K562 (cell line): ENCODE results near the gene ATAD3C. TPM values are rescaled to one million over a fixed set of nuclear protein-coding genes. Genes with fewer than 3 reads are reported as not detected.

ENCODE experiments used
- ATAC-seq: fragments of 200-7000 bp; cut with Tn5 transposase; 3 replicates; pipeline ENCODE4 v1.9.1; 2020; ENCODE audit warnings: moderate library complexity
- BruUV-seq: library from RNA; stranded (reverse); fragments of 400-500 nt; replicated peaks from 2 replicates; lab custom pipeline; 2021; lab: Mats Ljungman, UMichigan
- CTCF ChIA-PET: fragments of 300-600 bp; formaldehyde crosslinking; extraction: SDS; loops from one replicate; lab custom pipeline; 2021; ENCODE audit warnings: low intra/inter-chr PET ratio; lab: Yijun Ruan, JAX
- POLR2A ChIA-PET: fragments of 300-600, 350-650 bp; sonication (Branson Sonifier 250); formaldehyde crosslinking; extraction: SDS; loops from one replicate; lab custom pipeline; 2021; ENCODE audit warnings: antibody characterized with exemption, inconsistent platforms; lab: Yijun Ruan, JAX
- DNase-seq, 4 experiments: peaks; one replicate each; pipeline versions ENCODE4 v3.0.0 to v3.0.0-alpha.2; 2011 to 2018; ENCODE audit warnings: low spot score in 3 of 4, mixed read lengths in 3 of 4; ENCODE audit errors: extremely low read depth in 1 of 4
- FAIRE-seq: peaks from 2 replicates; lab custom pipeline; 2011; peaks lifted over from hg19 to GRCh38; lab: Jason Lieb, UNC
- H2AFZ ChIP-seq: 2 replicates; pipeline ENCODE4 v1.6.0; 2011; ENCODE audit warnings: low read depth, low read length, control low read depth, inconsistent platforms
- H3K27ac ChIP-seq: fragments of 200-600 bp; 3 replicates; pipeline ENCODE4 v1.8.0; 2011; ENCODE audit warnings: low read depth, mild to moderate bottlenecking, control low read depth, inconsistent platforms, low read length, moderate library complexity, mixed read lengths; ENCODE audit errors: extremely low read depth
- H3K27me3 ChIP-seq, 2 experiments: fragments of 300-600 bp in 1 of 2; 2 replicates in 1 of 2; 3 replicates in 1 of 2; pipeline versions ENCODE4 v1.6.0 to v1.8.0; 2011; ENCODE audit warnings: inconsistent platforms in 2 of 2, low read length in 2 of 2, mild to moderate bottlenecking in 1 of 2, mixed read lengths in 1 of 2, moderate library complexity in 1 of 2; ENCODE audit not compliant: control insufficient read depth in 2 of 2, insufficient read depth in 2 of 2
- H3K36me3 ChIP-seq: fragments of 300-600 bp; 3 replicates; pipeline ENCODE4 v1.8.0; 2011; ENCODE audit warnings: mild to moderate bottlenecking, low read length, inconsistent platforms; ENCODE audit not compliant: control insufficient read depth, insufficient read depth
- H3K4me1 ChIP-seq, 2 experiments: fragments of 200-600 bp in 1 of 2; replicated peaks in 1 of 2; 2 replicates in 1 of 2; 3 replicates in 1 of 2; pipeline versions ENCODE4 v1.5.1 to v1.8.0; 2011; ENCODE audit warnings: inconsistent platforms in 2 of 2, low read length in 2 of 2, mild to moderate bottlenecking in 1 of 2, mixed read lengths in 1 of 2, moderate library complexity in 1 of 2; ENCODE audit not compliant: control insufficient read depth in 2 of 2, insufficient read depth in 2 of 2
- H3K4me2 ChIP-seq: 2 replicates; pipeline ENCODE4 v1.6.1; 2011; ENCODE audit warnings: low read length, control low read depth, inconsistent platforms, mixed read lengths; ENCODE audit not compliant: insufficient read depth
- H3K4me3 ChIP-seq: fragments of 200-600 bp; sonication (generic), shearing (Covaris generic); 2 replicates; pipeline ENCODE4 v1.5.1; 2016; ENCODE audit warnings: control low read depth, inconsistent platforms
- H3K79me2 ChIP-seq: fragments of 200-600 bp; 3 replicates; pipeline ENCODE4 v1.8.0; 2011; ENCODE audit warnings: low read length, inconsistent platforms; ENCODE audit not compliant: control insufficient read depth, insufficient read depth
- H3K9ac ChIP-seq, 2 experiments: 2 replicates each; pipeline versions ENCODE4 v1.6.0 to v1.6.1; 2011; ENCODE audit warnings: low read depth in 2 of 2, low read length in 2 of 2, control low read depth in 1 of 2, inconsistent platforms in 1 of 2, mild to moderate bottlenecking in 1 of 2, mixed read lengths in 1 of 2; ENCODE audit not compliant: insufficient read depth in 1 of 2
- H3K9me1 ChIP-seq: one replicate; pipeline ENCODE4 v1.6.0; 2011; ENCODE audit warnings: inconsistent platforms, mild to moderate bottlenecking, low read length, moderate library complexity; ENCODE audit not compliant: control insufficient read depth, insufficient read depth
- H3K9me3 ChIP-seq: replicated peaks from 2 replicates; pipeline ENCODE4 v1.5.1; 2011; ENCODE audit warnings: low read depth, low read length, inconsistent platforms; ENCODE audit not compliant: control insufficient read depth, insufficient read depth
- H4K20me1 ChIP-seq: replicated peaks from 2 replicates; pipeline ENCODE4 v1.6.1; 2011; ENCODE audit warnings: low read length, inconsistent platforms, mixed read lengths; ENCODE audit not compliant: control insufficient read depth, insufficient read depth
- AFF1 ChIP-seq, 2 experiments: fragments of 450-650 bp; IDR thresholded peaks; 2 replicates each; pipeline ENCODE4 v1.6.1; 2018; ENCODE audit warnings: mild to moderate bottlenecking in 2 of 2, low read depth in 1 of 2; ENCODE audit not compliant: partially characterized antibody in 2 of 2
- CHCHD3 ChIP-seq: fragments of 250-450 bp; sonication (Bioruptor Pico); IDR thresholded peaks from 2 replicates; pipeline ENCODE4 v2.1.2; 2022; ENCODE audit warnings: mild to moderate bottlenecking
- GMEB1 ChIP-seq: fragments of 250-450 bp; sonication (Bioruptor Pico); IDR thresholded peaks from 2 replicates; pipeline ENCODE4 v1.4.0; 2020; ENCODE audit warnings: mild to moderate bottlenecking
- KLF13 ChIP-seq: fragments of 450-650 bp; IDR thresholded peaks from 2 replicates; pipeline ENCODE4 v1.6.1; 2016; ENCODE audit warnings: missing genetic modification characterization, low read depth, mild to moderate bottlenecking, missing compliant biosample characterization, moderate library complexity, borderline replicate concordance
- NFRKB ChIP-seq: fragments of 450-650 bp; IDR thresholded peaks from 2 replicates; pipeline ENCODE4 v1.6.1; 2016; ENCODE audit warnings: low read depth
- PPARD ChIP-seq: fragments of 250-450 bp; sonication (Bioruptor Pico); IDR thresholded peaks from 2 replicates; pipeline ENCODE4 v1.8.0; 2022; ENCODE audit warnings: inconsistent platforms, mild to moderate bottlenecking, moderate library complexity
- RFX7 ChIP-seq: fragments of 250-450 bp; sonication (Bioruptor Pico); IDR thresholded peaks from 2 replicates; pipeline ENCODE4 v1.5.1; 2021; ENCODE audit warnings: mild to moderate bottlenecking
- THRA ChIP-seq: fragments of 450-650 bp; IDR thresholded peaks from 2 replicates; pipeline ENCODE4 v1.6.1; 2017; ENCODE audit warnings: mild to moderate bottlenecking, moderate library complexity
- ZNF583 ChIP-seq: fragments of 250-450 bp; sonication (Bioruptor Pico); IDR thresholded peaks from 2 replicates; pipeline ENCODE4 v1.4.0; 2020
- WGBS: fragments of 100-300 bp; shearing (Covaris generic); methylation state at CpG from one replicate; pipeline ENCODE4 v1.1.6; 2016; ENCODE audit warnings: low coverage, mixed read lengths; ENCODE audit not compliant: insufficient coverage; ENCODE audit errors: missing lambda C conversion rate; 5-methylcytosine and 5-hydroxymethylcytosine counted together
- in situ Hi-C: fragments of 300-500 bp; cut with MboI; formaldehyde crosslinking; loops from 4 replicates; pipeline ENCODE4 v1.15.0; 2018; ENCODE audit warnings: inconsistent platforms, mixed read lengths
- intact Hi-C: fragments of 100-400 bp; cut with micrococcal nuclease; formaldehyde crosslinking; loops from 2 replicates; pipeline ENCODE4 v1.14.2; 2022
- polyA plus RNA-seq, 8 experiments: library from polyadenylated mRNA; depleted of rRNA in 4 of 8; stranded (reverse) in 5 of 8; unstranded in 3 of 8; fragments of >200 nt; fragmentation: Nextera tagmentation in 2 of 8; fragmentation: Illumina TruSeq in 1 of 8; extraction: Ambion mirVana in 2 of 8; extraction: Trizol in 1 of 8; gene quantifications; 2 replicates each; pipeline versions ENCODE4 v1.2.1 to v1.2.3, GENCODE V29; 2011 to 2014; ENCODE audit warnings: inconsistent platforms in 1 of 8, missing spikeins in 1 of 8
- total RNA-seq, 7 experiments: library from RNA; depleted of rRNA in 6 of 7; stranded (reverse); fragments of >200 nt in 6 of 7; fragmentation: Illumina TruSeq in 2 of 7; extraction: Trizol in 2 of 7; gene quantifications; 2 replicates each; pipeline versions ENCODE4 v1.2.1 to v1.2.3, GENCODE V29; 2011 to 2021; ENCODE audit warnings: low replicate concordance in 1 of 7

ATAD3C gene
- total and polyA plus RNA-seq, 9 of the 15 experiments (the other 6 are each of a cell fraction or from before 2014, with no cell fraction given): 0.03 to 0.18 TPM; not detected in 7

- TF ChIP-seq GMEB1 (no peak), ZNF583 (CRISPR knock-in tag) (no peak)
Measured at GRCh38 chr1:1430114-1430982, 19.1 kb upstream of the ATAD3C start (continued).

- ChIA-PET CTCF (no interaction called here), POLR2A (interaction anchor here (0.7 kb wide), 1 partner anchor 55 kb away, joined by 4 read pairs; no protein-coding TSS in a partner anchor)
- Histone ChIP-seq H3K36me3 (no peaks in the 10 kb centered on the region), H3K9me3 (no peaks in the 10 kb centered on the region), H3K9ac (peak overlapping the region in 1 of 2 experiments; percentile 90; a peak in 2 of 4 replicates), H3K27ac (no peak overlapping the region), H3K9me1 (no peaks in the 10 kb centered on the region), H2AFZ (no peak overlapping the region), H4K20me1 (no peaks in the 10 kb centered on the region), H3K27me3 (no peaks in the 10 kb centered on the region), H3K4me3 (no peak overlapping the region), H3K4me1 (peaks cover 45 to 83% of the 10 kb centered on the region in 2 experiments), H3K79me2 (no peaks in the 10 kb centered on the region; the same call in 2 of the 3 replicates), H3K4me2 (no peak overlapping the region)
- DNase-seq (peak in 2 of 4 experiments; percentile 60 to 70), ATAC-seq (no peak), FAIRE-seq (no peak)
- WGBS: 58% methylated on average over 13 of the region's 18 CpGs
- no TSS peak for BruUV-seq
- intact Hi-C loops (no loop called here), in situ Hi-C loops (no loop called here)
- TF ChIP-seq KLF13: no peak
- TF ChIP-seq PPARD (CRISPR knock-in tag): no peak
- no peak for TF ChIP-seq AFF1 (IDR thresholded peaks at IDR 0.05; ENCODE audit: low read depth in 1 of 2, partially characterized antibody in 2 of 2)
- TF ChIP-seq CHCHD3 (CRISPR knock-in tag): no peak
- TF ChIP-seq RFX7: no peak
- TF ChIP-seq THRA: no peak
- TF ChIP-seq NFRKB: no peak
Measured at GRCh38 chr1:1430992-1431844, 18.3 kb upstream of the ATAD3C start.
